Subcutaneous adipose tissue (tissue), 4 donors: ENCODE data around the gene SLC6A7. TPM values are rescaled to one million over a fixed set of nuclear protein-coding genes. Genes with fewer than 3 reads are reported as not detected.

Experiments
- CTCF ChIP-seq: fragments of 450-650 bp; IDR thresholded peaks from one replicate; pipeline ENCODE4 v1.5.1; 2016; ENCODE audit warnings: low read depth, mild to moderate bottlenecking, control low read depth, antibody characterized with exemption, moderate library complexity
- total RNA-seq, 4 donors: library from RNA; depleted of rRNA; stranded (reverse); fragments of >200 nt; gene quantifications; one replicate each; pipeline ENCODE4 v1.1.0, GENCODE V29; 2016

SLC6A7 gene
- total RNA-seq, 4 donors from 2014 or later, result 0.17 TPM; not detected in 3

DNA sequence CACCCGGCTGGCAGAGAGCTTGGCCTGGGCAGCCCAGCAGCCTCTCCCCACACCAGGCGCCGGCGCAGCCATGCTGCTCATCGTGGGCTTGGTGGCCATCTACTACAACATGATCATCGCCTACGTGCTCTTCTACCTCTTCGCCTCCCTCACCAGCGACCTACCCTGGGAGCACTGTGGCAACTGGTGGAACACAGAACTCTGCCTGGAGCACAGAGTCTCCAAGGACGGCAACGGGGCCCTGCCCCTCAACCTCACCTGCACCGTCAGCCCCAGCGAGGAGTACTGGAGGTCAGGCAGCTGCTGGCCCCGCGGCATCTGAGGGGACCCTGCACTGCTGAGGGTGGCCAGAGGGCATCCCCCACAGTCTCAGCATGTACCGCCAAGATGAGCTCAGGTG, 7.1 kb downstream of the SLC6A7 start:
- TF ChIP-seq CTCF, result no peak

DNA sequence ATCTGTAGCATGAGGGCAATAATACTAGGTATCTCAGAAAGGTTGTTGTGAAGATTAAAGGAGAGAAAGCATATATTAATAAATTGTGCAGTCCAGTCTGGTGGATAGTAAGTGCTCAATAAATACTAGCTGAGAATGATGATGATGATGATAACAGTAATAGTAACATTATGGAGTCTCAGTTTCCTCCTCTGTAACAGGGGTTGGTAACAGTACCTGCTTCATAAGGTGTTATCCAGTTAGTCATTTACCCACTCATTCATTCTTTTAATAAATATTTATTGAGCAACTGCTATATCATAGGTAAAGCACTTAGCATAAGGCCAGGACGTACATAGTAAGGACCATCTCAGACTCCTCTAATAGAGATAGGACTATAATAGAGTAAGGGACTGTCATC, 7.6 kb downstream of the SLC6A7 start:
- TF ChIP-seq CTCF, result no peak

DNA sequence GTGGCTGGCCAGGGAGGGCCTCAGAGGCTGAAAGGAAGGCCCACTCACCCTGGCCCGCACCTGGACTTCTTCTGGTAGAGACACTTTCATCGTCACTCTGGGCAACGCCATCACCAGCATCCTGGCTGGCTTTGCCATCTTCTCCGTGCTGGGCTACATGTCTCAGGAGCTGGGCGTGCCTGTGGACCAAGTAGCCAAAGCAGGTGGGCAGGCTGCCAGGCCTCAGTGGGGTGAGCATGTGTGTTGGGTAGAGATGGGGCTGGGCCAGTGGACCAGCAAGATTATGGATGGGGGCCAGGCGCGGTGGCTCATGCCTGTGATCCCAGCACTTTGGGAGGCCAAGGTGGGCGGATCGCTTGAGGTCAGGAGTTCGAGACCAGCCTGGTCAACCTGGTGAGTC, 12.6 kb downstream of the SLC6A7 start:
- TF ChIP-seq CTCF, result no peak

DNA sequence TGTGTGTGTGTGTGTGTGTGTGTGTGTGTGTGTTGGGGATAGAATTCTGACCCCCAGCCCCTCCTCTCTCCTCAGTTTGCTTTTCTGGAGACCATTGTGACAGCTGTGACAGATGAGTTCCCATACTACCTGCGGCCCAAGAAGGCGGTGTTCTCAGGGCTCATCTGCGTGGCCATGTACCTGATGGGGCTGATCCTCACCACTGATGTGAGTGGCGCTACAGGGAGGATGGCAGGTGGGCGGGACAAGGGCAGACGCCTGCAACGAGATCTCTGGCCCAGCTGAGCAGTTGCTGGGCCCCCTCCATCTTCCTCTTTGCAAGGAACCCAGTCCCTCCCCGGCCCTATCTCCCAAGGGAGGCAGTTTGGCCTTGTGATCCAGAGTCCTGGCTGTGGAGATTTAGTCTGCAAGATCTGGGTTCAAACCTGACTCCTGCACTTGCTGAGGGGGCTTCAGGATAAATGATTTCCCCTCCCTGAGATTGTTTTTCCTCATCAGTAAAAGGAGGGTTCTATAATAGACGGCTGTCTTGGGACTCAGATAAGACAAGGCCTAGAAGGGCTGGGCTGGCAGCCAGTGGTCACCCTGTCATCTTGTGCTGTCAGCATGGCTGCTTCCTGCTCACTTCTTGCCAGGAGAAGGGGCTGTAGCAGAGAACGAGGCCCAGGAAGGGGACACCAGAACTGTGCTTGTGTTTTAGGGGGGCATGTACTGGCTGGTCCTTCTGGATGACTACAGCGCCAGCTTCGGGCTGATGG, 14.1 kb downstream of the SLC6A7 start:
- TF ChIP-seq CTCF, result no peak

- no peak for TF ChIP-seq CTCF
These were observed 14.7 kb downstream of the SLC6A7 start for GRCh38 chr5:150204590-150204960.

DNA sequence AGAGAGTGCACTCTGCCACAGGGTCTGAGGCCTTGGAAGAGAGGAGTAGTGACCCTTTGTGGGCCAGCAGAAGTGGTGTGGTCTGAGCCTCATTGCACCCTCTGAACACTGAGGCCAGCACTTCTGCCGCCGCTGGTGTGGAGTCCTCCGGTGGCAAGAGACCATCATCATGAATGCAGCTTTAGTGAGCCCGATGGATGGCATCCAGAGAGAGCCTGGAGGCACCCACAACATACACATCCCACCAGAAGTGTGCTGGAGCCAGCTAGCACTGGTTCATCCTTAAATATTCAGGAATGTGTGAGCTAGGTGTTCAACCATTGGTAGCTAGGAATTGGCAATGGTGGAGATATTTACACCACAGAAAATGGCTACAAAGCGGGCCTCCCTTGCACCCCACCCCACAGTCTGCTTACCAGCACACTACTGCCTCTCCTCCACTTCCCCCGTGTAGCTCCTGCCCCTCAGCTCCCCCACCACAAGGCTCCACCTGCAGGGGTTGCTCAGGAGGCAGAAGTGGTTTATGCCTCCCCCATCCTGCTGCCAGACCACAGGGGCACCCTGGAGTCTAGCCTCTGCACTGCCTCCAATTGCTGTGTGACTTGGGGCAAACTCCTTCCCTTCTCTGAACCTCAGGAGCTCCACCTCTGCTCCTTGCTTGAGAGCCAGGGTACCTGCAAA, 16.4 kb downstream of the SLC6A7 start:
- no peak for TF ChIP-seq CTCF

DNA sequence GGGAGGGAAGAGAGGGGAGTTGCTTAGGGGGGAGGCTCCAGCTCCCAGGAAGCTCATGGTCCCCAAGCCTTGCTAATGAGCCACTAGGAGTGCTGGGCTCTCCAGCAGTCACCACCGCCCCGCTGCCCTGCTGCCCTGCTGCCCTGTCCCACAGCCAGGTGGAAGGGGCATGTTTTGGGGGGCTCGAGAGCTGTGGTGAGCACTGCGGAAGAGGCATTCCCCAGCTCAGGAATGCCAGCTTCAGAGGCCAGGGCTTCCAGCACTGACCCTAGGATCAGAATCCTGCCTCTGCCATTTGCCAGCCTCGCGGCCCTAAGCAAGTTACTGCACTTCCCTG, 16.9 kb downstream of the SLC6A7 start:
- no peak for TF ChIP-seq CTCF
